HFF-Myc (cell line): Measurements from ENCODE around the gene SLC11A2.

Source experiments
- DNase-seq: peaks from one replicate; pipeline ENCODE4 v3.0.0-alpha.2; 2011; ENCODE audit warnings: low read depth; ENCODE audit errors: extremely low read depth
- H3K4me3 ChIP-seq: replicated peaks from 2 replicates; pipeline ENCODE4 v1.5.1; 2011; ENCODE audit warnings: low read depth, mild to moderate bottlenecking, control low read depth, low read length
- TF ChIP-seq, protein P1 (sequence below): IDR thresholded peaks from 2 replicates; pipeline ENCODE4 v1.5.1; 2012; ENCODE audit warnings: mild to moderate bottlenecking, low read depth, low read length, control low read depth; ENCODE audit errors: missing control alignments

SLC11A2 gene

DNA sequence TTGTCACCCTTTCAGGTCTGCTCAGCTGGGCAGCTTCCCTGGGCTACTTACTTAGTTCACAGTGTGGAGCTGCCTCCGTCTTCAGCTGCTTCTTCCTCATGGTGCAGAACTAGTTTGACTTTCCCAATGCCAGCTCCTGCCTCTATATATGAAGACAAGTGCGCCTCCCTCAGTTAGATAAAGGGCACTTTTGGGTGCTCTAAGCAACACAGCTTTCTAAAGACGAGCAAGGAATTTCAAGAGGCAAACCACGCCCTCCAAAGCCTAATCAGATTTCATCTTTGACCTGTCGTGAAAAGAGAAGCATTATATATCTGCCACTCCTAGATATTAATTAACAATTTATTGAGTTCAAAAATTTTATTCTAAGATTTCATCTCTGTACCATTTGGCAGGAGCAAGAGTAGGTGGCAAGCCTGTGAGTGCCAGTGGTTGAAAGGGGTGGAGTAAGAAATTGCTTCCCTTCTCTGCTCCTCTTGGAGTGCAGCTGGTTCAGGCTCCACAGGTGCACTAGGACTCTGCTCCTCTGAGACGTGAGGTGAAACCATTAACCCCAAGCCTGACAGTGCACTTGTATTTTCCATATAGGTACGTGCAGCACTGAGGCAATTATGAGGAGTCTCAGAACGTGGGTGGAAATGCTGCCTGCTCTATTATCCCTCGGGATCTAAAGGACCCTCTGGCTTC is 2.1 kb upstream of the SLC11A2 start:
- TF ChIP-seq, protein P1, sequence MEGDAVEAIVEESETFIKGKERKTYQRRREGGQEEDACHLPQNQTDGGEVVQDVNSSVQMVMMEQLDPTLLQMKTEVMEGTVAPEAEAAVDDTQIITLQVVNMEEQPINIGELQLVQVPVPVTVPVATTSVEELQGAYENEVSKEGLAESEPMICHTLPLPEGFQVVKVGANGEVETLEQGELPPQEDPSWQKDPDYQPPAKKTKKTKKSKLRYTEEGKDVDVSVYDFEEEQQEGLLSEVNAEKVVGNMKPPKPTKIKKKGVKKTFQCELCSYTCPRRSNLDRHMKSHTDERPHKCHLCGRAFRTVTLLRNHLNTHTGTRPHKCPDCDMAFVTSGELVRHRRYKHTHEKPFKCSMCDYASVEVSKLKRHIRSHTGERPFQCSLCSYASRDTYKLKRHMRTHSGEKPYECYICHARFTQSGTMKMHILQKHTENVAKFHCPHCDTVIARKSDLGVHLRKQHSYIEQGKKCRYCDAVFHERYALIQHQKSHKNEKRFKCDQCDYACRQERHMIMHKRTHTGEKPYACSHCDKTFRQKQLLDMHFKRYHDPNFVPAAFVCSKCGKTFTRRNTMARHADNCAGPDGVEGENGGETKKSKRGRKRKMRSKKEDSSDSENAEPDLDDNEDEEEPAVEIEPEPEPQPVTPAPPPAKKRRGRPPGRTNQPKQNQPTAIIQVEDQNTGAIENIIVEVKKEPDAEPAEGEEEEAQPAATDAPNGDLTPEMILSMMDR = peak; percentile 38
- DNase-seq = peak; percentile 38
- H3K4me3 ChIP-seq = no peak overlapping the region

DNA sequence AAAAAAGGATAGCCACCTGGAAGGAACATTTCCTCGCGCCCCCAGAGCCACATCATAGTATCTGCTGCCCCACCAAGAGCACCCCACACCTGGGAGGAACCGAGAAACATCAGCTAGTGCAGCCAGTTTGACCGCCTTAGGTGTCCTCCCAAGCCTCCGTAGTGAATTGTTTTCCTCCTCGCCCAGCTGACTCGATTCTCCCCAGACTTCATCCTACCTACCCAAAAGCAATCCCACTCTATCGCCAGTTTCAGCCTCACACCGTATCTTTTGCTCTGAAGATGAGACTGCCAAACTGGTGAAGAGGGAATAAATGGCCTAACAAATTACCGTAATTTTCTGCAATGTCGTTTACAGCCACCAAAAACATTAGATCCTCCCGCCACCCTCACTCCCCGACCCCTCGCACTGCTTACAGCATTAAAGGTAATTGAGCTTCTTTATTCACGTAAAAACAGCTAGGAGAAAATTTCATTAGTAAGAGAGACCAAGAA is 1.2 kb upstream of the SLC11A2 start:
- DNase-seq = no peak
- no peak overlapping the region for H3K4me3 ChIP-seq
- TF ChIP-seq, protein P1 = no peak

DNA sequence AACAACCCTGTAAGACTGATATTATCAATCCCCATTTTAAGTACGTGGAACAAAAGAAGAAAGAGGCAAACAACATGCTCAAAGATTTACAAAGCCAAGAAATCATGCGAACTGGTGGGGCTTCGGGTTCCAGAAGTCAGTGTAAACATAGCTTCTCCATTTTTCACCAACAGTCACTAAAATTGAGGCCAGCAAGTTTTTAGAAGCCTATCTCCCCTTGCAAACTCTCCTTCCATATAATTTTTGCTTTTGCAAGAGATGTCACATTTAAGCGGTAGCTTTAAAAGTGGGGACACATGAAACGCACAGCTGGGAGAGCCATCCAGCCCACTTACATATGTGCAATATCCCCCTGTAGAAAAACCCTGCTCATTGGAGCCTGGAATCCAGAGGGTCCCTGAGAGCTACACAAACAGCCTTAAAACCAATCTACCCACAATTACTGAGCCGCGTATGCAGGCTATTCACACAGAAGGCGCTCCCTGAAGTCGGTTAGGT is 797 bp downstream of the SLC11A2 start:
- H3K4me3 ChIP-seq = peak overlapping the region; percentile 76
- TF ChIP-seq, protein P1 = no peak
- no peak for DNase-seq

DNA sequence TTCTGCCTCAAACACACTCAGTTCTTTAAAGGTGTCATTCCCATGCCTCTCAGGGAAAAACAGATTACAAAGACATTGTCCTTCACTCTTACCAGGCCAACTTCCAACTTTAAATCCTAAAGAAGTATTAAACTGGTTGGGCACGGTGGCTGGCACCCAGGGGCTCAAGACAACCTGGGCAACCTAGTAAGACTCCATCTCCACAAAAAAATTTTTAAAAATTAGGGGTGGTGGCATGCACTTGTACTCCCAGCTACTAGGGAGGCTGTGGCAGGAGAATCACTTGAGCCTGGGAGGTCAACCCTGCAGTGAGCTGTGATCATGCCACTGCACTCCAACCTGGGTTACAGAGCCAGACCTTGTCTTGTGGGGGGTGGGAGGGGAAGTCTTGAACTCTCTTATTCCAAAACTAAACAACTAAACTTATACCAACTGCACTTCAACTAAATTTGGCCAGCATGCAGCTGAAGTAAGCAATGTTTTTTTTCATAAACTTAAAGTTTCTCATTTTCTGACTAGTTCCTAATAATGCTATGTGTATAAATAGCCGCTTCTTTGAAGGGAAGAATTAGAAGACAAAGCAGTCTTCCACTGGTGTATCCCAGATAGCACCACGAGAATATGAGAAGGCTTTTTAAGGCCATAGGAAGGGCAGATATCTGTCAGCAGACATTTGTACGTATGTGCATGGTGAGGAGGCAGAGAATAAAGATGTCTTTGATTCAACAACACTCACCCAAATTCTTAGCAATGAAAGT is 2.4 kb downstream of the SLC11A2 start:
- TF ChIP-seq, protein P1 = no peak
- DNase-seq = no peak

DNA sequence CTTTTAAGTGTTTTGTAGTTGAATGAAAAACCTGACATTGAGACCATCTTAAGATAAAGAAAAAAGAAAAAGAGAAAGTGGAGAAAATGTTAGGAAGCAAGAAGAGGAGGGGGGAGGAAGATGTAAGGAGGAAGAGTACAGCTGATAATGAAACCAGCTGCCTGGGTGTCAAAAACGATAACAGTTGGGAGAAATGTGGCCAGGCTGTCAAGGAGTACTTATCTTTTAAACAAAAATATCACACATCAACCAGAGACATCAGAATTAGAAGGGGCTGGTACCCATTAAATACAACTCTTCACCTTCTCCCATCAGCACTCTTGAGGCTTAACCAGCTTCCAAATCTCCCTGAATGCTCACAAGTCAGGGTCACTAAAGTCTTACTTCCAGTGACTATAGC is 4.5 kb downstream of the SLC11A2 start:
- DNase-seq = no peak
- no peak overlapping the region for H3K4me3 ChIP-seq
- TF ChIP-seq, protein P1 = no peak

More for the DNA sequence above, 2.4 kb downstream of the SLC11A2 start:
- H3K4me3 ChIP-seq = peak overlapping the region; percentile 76

DNA sequence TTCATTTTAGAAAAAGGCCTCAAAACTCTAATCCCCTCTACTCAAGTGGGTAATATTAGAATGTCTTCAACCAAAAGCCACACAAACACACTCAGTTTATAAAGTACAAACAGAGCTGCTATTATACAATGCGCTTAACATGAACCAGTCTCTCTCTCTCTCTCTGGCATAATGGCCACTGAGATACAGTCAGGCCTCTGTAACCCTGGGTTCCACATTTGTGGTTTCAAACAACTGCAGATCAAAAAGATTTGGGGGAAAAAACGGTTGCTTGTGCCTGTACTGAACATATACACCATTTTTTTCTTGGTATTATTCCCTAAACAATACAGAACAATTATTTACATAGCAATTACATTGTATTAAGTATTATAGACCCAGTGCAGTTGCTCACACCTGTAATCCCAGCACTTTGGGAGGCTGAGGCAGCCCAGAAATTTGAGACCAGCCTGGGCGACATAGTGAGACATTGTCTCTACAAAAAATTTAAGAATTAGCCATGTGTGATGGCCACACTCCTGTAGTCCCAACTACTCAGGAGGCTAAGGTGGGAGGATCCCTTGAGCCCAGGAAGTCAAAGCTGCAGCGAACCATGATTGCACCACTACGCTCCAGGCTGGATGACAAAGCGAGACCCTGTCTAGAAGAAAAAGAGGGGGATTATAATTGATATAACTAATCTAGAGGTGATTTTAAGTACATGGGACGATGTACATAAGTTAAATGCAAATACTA is 5.6 kb downstream of the SLC11A2 start:
- no peak for DNase-seq
- no peak overlapping the region for H3K4me3 ChIP-seq
- TF ChIP-seq, protein P1 = no peak
